OCI-LY1 (cell line): ENCODE results near the gene CC2D2B.

Experiments
- H2AFZ ChIP-seq: fragments of 200-600 bp; sonication (generic), shearing (Covaris generic); 2 replicates; pipeline ENCODE4 v1.6.0; 2014; ENCODE audit warnings: antibody characterized with exemption, mild to moderate bottlenecking, low read length
- H3F3A ChIP-seq: fragments of 200-600 bp; sonication (generic), shearing (Covaris generic); 2 replicates; pipeline ENCODE4 v1.6.0; 2014; ENCODE audit warnings: mild to moderate bottlenecking, antibody characterized with exemption, low read length, moderate library complexity; ENCODE audit not compliant: insufficient read depth
- H3K27ac ChIP-seq: fragments of 200-600 bp; sonication (generic); 2 replicates; pipeline ENCODE4 v1.5.1; 2014; ENCODE audit warnings: low read length, mixed run types, mild to moderate bottlenecking, low read depth; ENCODE audit not compliant: poor library complexity, severe bottlenecking
- H3K27me3 ChIP-seq: fragments of 200-600 bp; sonication (generic); 2 replicates; pipeline ENCODE4 v1.6.0; 2014; ENCODE audit warnings: antibody characterized with exemption, mild to moderate bottlenecking, low read length, moderate library complexity; ENCODE audit not compliant: insufficient read depth
- H3K36me3 ChIP-seq: fragments of 200-600 bp; sonication (generic); 2 replicates; pipeline ENCODE4 v1.6.1; 2014; ENCODE audit warnings: mild to moderate bottlenecking, antibody characterized with exemption, low read length, moderate library complexity, mixed read lengths; ENCODE audit not compliant: insufficient read depth
- H3K4me1 ChIP-seq: fragments of 200-600 bp; sonication (generic); 2 replicates; pipeline ENCODE4 v1.5.1; 2014; ENCODE audit warnings: mild to moderate bottlenecking, low read length, moderate library complexity; ENCODE audit not compliant: insufficient read depth, severe bottlenecking
- H3K4me2 ChIP-seq: fragments of 200-600 bp; sonication (generic), shearing (Covaris generic); 2 replicates; pipeline ENCODE4 v1.6.1; 2014; ENCODE audit warnings: low read length
- H3K4me3 ChIP-seq: fragments of 200-600 bp; sonication (generic); 2 replicates; pipeline ENCODE4 v1.5.1; 2014; ENCODE audit warnings: low read length, low read depth, mild to moderate bottlenecking, mixed read lengths; ENCODE audit not compliant: poor library complexity, severe bottlenecking
- H3K79me2 ChIP-seq: fragments of 200-600 bp; shearing (Covaris generic); 2 replicates; pipeline ENCODE4 v1.6.1; 2016; ENCODE audit warnings: mixed run types, low read length, mixed read lengths; ENCODE audit not compliant: insufficient read depth
- H3K9ac ChIP-seq: fragments of 200-600 bp; sonication (generic), shearing (Covaris generic); 2 replicates; pipeline ENCODE4 v1.6.1; 2014; ENCODE audit warnings: mild to moderate bottlenecking, low read length, mixed read lengths
- H3K9me2 ChIP-seq: fragments of 200-600 bp; sonication (generic), shearing (Covaris generic); 2 replicates; pipeline ENCODE4 v1.6.1; 2014; ENCODE audit warnings: low read depth, mild to moderate bottlenecking, low read length, mixed read lengths
- H3K9me3 ChIP-seq: fragments of 200-600 bp; shearing (Covaris generic); 2 replicates; pipeline ENCODE4 v1.6.1; 2014; ENCODE audit warnings: low read length, mixed read lengths
- H4K20me1 ChIP-seq: fragments of 200-600 bp; sonication (generic), shearing (Covaris generic); 2 replicates; pipeline ENCODE4 v1.6.0; 2016; ENCODE audit warnings: mild to moderate bottlenecking, low read length; ENCODE audit not compliant: insufficient read depth
- EZH2 ChIP-seq: fragments of 200-600 bp; sonication (generic), shearing (Covaris generic); IDR thresholded peaks from 2 replicates; pipeline ENCODE4 v1.8.0; 2017; ENCODE audit warnings: borderline replicate concordance, mixed run types, mild to moderate bottlenecking, antibody characterized with exemption, low read length, moderate library complexity, mixed read lengths
- TF ChIP-seq, protein P1 (sequence below): fragments of 200-600 bp; sonication (generic), shearing (Covaris generic); IDR thresholded peaks from 2 replicates; pipeline ENCODE4 v1.5.1; 2017; ENCODE audit warnings: mild to moderate bottlenecking, antibody characterized with exemption, low read length, moderate library complexity, mixed read lengths

The CC2D2B gene

DNA sequence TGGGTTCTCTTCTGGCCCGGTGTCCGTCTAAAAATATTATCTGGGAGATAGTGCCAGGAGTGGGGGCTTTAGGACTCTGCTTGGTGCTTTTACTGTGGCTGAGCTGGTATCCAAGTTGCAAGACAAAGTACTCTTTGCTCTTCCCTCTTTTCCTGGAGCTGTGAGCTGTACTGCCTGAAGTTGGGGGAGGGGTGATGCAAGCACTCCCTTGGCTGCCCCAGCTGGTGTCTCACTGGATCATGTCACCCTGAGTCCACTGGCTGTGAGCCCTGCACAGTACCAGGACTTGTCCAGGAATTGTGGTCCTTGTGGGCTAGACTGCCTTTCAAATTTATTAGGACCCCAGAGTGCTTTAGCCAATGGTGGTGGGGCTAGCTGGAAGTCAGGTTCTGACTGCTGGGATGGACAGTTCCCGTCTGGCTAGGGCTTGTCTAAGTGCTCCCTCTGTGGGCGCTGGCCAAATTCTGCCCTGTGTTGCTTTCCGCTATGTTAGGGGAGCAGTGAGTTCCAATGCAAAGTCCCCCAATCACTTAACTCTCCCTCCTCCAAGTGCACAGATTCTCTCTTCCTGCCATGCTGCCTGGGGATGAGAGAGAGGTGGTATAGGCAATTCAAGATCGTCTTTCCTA lies 13.1 kb downstream of the CC2D2B start:
- Histone ChIP-seq H3K36me3 (no peaks in the 10 kb centered on the region), H3K4me1 (no peaks in the 10 kb centered on the region), H3K9me2 (no peaks in the 10 kb centered on the region), H3K27ac (no peak overlapping the region), H3K4me2 (no peak overlapping the region), H3K27me3 (no peaks in the 10 kb centered on the region), H2AFZ (no peak overlapping the region), H3K9ac (no peak overlapping the region), H3K79me2 (no peaks in the 10 kb centered on the region), H3F3A (no peaks in the 10 kb centered on the region), H3K9me3 (no peaks in the 10 kb centered on the region), H3K4me3 (no peak overlapping the region), H4K20me1 (no peaks in the 10 kb centered on the region)
- no peak for TF ChIP-seq EZH2
- TF ChIP-seq, protein P1, sequence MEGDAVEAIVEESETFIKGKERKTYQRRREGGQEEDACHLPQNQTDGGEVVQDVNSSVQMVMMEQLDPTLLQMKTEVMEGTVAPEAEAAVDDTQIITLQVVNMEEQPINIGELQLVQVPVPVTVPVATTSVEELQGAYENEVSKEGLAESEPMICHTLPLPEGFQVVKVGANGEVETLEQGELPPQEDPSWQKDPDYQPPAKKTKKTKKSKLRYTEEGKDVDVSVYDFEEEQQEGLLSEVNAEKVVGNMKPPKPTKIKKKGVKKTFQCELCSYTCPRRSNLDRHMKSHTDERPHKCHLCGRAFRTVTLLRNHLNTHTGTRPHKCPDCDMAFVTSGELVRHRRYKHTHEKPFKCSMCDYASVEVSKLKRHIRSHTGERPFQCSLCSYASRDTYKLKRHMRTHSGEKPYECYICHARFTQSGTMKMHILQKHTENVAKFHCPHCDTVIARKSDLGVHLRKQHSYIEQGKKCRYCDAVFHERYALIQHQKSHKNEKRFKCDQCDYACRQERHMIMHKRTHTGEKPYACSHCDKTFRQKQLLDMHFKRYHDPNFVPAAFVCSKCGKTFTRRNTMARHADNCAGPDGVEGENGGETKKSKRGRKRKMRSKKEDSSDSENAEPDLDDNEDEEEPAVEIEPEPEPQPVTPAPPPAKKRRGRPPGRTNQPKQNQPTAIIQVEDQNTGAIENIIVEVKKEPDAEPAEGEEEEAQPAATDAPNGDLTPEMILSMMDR = no peak

DNA sequence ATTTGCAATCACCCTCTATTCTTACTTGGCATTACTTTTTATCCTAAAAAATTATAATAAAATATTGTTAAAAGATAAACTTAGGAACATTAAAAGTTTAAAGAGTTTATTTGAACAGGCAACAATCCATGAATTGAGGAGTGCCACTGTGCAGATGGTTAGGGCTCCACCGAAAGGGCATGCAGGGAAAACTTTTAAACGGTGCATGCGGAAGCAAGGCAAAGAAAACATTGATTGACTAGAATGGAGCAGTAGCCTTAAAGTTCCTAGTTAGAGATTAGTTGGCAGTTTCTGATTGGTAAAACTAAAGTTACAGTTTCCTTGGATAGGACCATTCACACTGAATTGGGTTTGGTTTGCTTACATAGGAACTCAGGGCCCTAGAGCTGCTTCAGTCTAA lies 17.3 kb downstream of the CC2D2B start:
- Histone ChIP-seq H3K79me2 (no peaks in the 10 kb centered on the region), H3K27ac (no peak overlapping the region), H3F3A (no peaks in the 10 kb centered on the region), H3K4me3 (no peak overlapping the region), H3K9ac (no peak overlapping the region), H2AFZ (no peak overlapping the region), H4K20me1 (no peaks in the 10 kb centered on the region), H3K36me3 (no peaks in the 10 kb centered on the region), H3K27me3 (no peaks in the 10 kb centered on the region), H3K4me2 (no peak overlapping the region), H3K9me2 (no peaks in the 10 kb centered on the region), H3K4me1 (no peaks in the 10 kb centered on the region), H3K9me3 (no peaks in the 10 kb centered on the region)
- no peak for TF ChIP-seq EZH2
- TF ChIP-seq, protein P1 = no peak

DNA sequence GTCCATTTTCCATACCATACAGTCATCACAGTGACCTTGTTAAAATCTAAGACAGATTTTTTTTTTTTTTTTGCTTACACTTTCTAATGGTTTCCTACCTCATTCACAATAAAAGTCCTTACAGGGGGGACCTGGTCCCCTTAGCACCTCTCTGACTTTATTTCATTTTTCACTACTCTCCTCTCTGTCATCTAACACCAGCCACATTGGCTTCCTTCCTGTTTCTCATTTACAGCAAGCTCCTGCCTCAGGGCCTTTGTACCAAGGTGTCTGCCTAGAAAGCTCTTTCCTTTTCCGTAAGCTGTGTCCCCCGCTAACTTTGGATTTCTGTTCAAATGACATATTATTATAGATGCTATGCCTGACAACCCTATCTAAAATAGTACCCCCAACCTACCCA lies 27.7 kb downstream of the CC2D2B start:
- H3K4me2 ChIP-seq = no peak overlapping the region
- no peaks in the 10 kb centered on the region for H3K79me2 ChIP-seq

More for the DNA sequence above, 27.7 kb downstream of the CC2D2B start:
- Histone ChIP-seq H3K4me3 (no peak overlapping the region), H3K9me2 (no peaks in the 10 kb centered on the region), H3K27me3 (no peaks in the 10 kb centered on the region), H3K4me1 (no peaks in the 10 kb centered on the region), H3K9me3 (no peaks in the 10 kb centered on the region), H3K9ac (no peak overlapping the region), H3F3A (no peaks in the 10 kb centered on the region), H2AFZ (no peak overlapping the region), H4K20me1 (no peaks in the 10 kb centered on the region), H3K36me3 (no peaks in the 10 kb centered on the region), H3K27ac (no peak overlapping the region)
- no peak for TF ChIP-seq EZH2
- TF ChIP-seq, protein P1 = no peak
